DMS114 treated with DMSO at 0.1 percent for 48 hours (cell line): ENCODE data around the gene FSCN2.
"Not testable (repeated sequence)": the region's sequence is repeated elsewhere in the genome, so short reads cannot be mapped to it uniquely, and the experiment has no call there.

Experiments
- DNase-seq: peaks from one replicate; lab custom pipeline; 2025; ENCODE audit not compliant: unreplicated experiment; lab: John Stamatoyannopoulos, UW

FSCN2 gene

GRCh38 chr17:81524039-81524864 is 3.9 kb upstream of the FSCN2 start:
- no peak for DNase-seq

GRCh38 chr17:81524865-81525159 is 3.4 kb upstream of the FSCN2 start:
- DNase-seq = no peak

- DNase-seq = no peak
Measured at GRCh38 chr17:81526662-81527571, 1.3 kb upstream of the FSCN2 start.

GRCh38 chr17:81528384-81528650 is 140 bp downstream of the FSCN2 start:
- DNase-seq = no peak

GRCh38 chr17:81528651-81529436 is 667 bp downstream of the FSCN2 start:
- DNase-seq = no peak

- DNase-seq = no peak
Measured at GRCh38 chr17:81529437-81529803, 1.2 kb downstream of the FSCN2 start.

- DNase-seq = not testable (repeated sequence)
Measured at GRCh38 chr17:81531013-81531412, 2.8 kb downstream of the FSCN2 start.

GRCh38 chr17:81531998-81532404 is 3.8 kb downstream of the FSCN2 start:
- not testable (repeated sequence) for DNase-seq

GRCh38 chr17:81532490-81533287 is 4.5 kb downstream of the FSCN2 start:
- no peak for DNase-seq

- no peak for DNase-seq
Measured at GRCh38 chr17:81533339-81534141, 5.4 kb downstream of the FSCN2 start.

GRCh38 chr17:81534157-81535006 is 6.2 kb downstream of the FSCN2 start:
- no peak for DNase-seq

GRCh38 chr17:81535007-81535328 is 6.8 kb downstream of the FSCN2 start:
- DNase-seq = no peak

- DNase-seq = no peak
Measured at GRCh38 chr17:81535480-81536298, 7.5 kb downstream of the FSCN2 start.

GRCh38 chr17:81536299-81537290 is 8.4 kb downstream of the FSCN2 start:
- DNase-seq = no peak

- no peak for DNase-seq
Measured at GRCh38 chr17:81537343-81537855, 9.2 kb downstream of the FSCN2 start.

GRCh38 chr17:81537856-81538555 is 9.8 kb downstream of the FSCN2 start:
- no peak for DNase-seq
